PFSK-1 (cell line): ENCODE data around the gene ARHGAP8.

ENCODE experiments used
- POLR2AphosphoS5 ChIP-seq: IDR thresholded peaks from 2 replicates; pipeline ENCODE4 v1.6.1; 2012; ENCODE audit warnings: low read depth, mild to moderate bottlenecking, control low read depth, low read length, moderate library complexity
- SIN3A ChIP-seq: IDR thresholded peaks from 2 replicates; pipeline ENCODE4 v1.6.1; 2012; ENCODE audit warnings: mild to moderate bottlenecking, low read length, moderate library complexity, borderline replicate concordance; ENCODE audit not compliant: insufficient read depth
- TAF1 ChIP-seq: IDR thresholded peaks from 2 replicates; pipeline ENCODE4 v1.6.1; 2012; ENCODE audit warnings: low read length, control low read depth, borderline replicate concordance; ENCODE audit not compliant: insufficient read depth

DNA sequence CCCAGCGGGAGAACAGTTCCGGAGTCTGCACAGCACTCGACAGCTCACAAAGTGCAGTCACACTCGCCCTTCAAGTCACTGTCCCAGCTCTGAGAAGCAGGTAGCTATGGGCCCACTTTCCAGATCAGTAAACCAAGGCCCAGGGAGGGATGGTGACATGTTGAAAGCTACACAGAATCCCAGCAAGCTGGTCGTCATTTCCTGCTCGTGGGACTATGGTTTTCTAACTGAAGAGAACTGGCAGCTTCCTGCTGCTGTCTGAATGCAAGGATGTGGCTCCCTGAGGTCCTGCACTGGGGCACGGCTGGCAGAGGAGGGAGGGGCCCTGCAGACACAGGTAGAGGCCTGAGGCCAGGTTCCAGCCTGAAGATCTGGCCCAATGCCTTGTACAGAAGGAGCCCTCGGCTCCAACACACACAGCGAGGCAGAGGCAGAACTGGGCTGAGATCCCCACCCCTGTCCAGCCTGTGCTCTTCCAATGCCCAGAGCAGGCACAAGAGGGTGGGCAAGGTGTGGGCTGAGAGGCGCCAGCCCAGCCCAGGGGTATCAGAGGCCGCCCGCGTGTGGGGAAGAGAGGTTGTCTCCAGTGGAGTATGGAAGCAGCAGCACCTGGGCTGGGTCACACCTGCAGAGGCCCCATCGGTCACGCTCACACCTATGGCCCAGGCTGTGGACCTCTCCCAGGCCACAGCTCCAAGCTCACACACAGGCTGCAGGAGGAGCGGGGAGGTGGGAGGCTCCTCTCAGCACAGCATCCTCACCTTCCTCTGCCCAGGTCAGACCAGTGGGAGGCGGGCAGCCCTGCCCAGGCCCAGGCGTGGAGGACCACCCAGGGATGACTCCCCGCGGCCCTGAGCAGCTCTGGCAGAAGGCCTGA, 138.3 kb downstream of the ARHGAP8 start:
- TF ChIP-seq POLR2AphosphoS5 (no peak), TAF1 (no peak), SIN3A (no peak)
